Muscle layer of colon (tissue), 2 donors: ENCODE data around the gene HOXC13.

Experiments
- H3K27ac ChIP-seq: one replicate; pipeline ENCODE4 v1.7.0; 2013; ENCODE audit warnings: low read depth, mild to moderate bottlenecking, low read length, moderate library complexity
- H3K27me3 ChIP-seq, 2 donors: one replicate each; pipeline ENCODE4 v1.7.0; 2013; ENCODE audit warnings: low read length in 2 of 2, mild to moderate bottlenecking in 2 of 2; ENCODE audit not compliant: insufficient read depth in 2 of 2, control insufficient read depth in 1 of 2
- H3K36me3 ChIP-seq: one replicate; pipeline ENCODE4 v1.7.0; 2013; ENCODE audit warnings: mild to moderate bottlenecking, low read length; ENCODE audit not compliant: insufficient read depth
- H3K4me1 ChIP-seq: one replicate; pipeline ENCODE4 v1.7.0; 2013; ENCODE audit warnings: mild to moderate bottlenecking, low read length; ENCODE audit not compliant: insufficient read depth
- H3K4me3 ChIP-seq, 2 donors: one replicate each; pipeline ENCODE4 v1.7.0; 2013; ENCODE audit warnings: low read length in 2 of 2, low read depth in 1 of 2, mild to moderate bottlenecking in 1 of 2, moderate library complexity in 1 of 2
- H3K9ac ChIP-seq: one replicate; pipeline ENCODE4 v1.7.0; 2013; ENCODE audit warnings: low read length
- H3K9me3 ChIP-seq: one replicate; pipeline ENCODE4 v1.7.0; 2013; ENCODE audit warnings: mild to moderate bottlenecking, low read length
- donor health status: abdominal sarcoma.
- donor health status: Adenocarcinoma of cecum.

The HOXC13 gene

GRCh38 chr12:53959314-53959713 lies 20.7 kb downstream of the HOXC13 start:
- Histone ChIP-seq H3K4me1 (no peaks in the 10 kb centered on the region), H3K4me3 (no peak overlapping the region), H3K9ac (no peak overlapping the region), H3K27ac (no peak overlapping the region), H3K27me3 (peaks cover 81 to 97% of the 10 kb centered on the region in 2 donors), H3K9me3 (no peaks in the 10 kb centered on the region), H3K36me3 (no peaks in the 10 kb centered on the region)

DNA sequence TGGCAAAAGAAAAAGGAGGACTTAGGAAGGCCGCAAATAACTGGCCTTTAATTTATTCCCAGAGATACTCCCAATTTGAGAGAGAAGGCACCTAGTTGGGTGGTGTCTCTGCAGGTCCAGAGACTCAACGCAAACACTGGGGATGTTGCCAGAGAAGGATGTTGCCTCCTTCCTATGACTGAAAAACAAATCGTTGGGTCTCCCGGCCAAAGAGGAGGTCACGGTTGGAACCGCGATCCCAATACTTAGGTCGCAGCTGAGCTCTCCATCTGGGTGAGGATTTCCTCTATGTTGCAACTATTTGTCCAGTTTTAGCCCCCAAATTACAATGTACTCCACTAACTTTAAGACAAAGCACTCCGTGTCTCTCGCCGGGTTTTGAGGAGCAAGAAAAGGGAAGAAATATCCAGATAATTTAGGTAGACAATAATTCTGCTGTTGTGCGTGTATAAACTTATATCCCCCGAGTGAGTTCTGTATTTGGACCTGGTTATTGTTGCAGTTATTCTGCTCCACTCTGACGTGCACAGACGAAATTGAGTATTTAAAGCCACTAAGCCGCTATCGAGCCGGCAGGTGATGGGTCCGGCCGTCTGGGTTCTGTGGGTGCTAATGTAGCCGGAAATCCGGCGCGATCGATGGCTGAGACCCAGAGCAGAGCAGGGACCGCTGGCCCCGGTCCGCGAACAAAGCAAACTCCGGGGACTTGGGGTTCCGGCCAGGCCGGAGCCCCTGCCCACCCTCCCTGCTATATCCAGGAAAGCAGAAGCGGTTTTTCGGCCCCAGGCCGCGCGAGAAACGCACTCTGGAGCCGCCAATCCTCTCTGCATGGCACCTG lies 21.8 kb downstream of the HOXC13 start:
- H3K27me3 ChIP-seq, result peaks cover 84 to 97% of the 10 kb centered on the region in 2 donors
- H3K36me3 ChIP-seq, result no peaks in the 10 kb centered on the region
- H3K9ac ChIP-seq, result no peak overlapping the region
- peaks cover 3% of the 10 kb centered on the region for H3K4me1 ChIP-seq
- H3K4me3 ChIP-seq, result no peak overlapping the region
- H3K9me3 ChIP-seq, result no peaks in the 10 kb centered on the region
- no peak overlapping the region for H3K27ac ChIP-seq

GRCh38 chr12:53961025-53961761 lies 22.6 kb downstream of the HOXC13 start:
- no peak overlapping the region for H3K4me3 ChIP-seq
- H3K36me3 ChIP-seq, result no peaks in the 10 kb centered on the region
- H3K9ac ChIP-seq, result no peak overlapping the region
- no peaks in the 10 kb centered on the region for H3K9me3 ChIP-seq
- peaks cover 7% of the 10 kb centered on the region for H3K4me1 ChIP-seq
- no peak overlapping the region for H3K27ac ChIP-seq
- peaks cover 83 to 97% of the 10 kb centered on the region in 2 donors for H3K27me3 ChIP-seq

DNA sequence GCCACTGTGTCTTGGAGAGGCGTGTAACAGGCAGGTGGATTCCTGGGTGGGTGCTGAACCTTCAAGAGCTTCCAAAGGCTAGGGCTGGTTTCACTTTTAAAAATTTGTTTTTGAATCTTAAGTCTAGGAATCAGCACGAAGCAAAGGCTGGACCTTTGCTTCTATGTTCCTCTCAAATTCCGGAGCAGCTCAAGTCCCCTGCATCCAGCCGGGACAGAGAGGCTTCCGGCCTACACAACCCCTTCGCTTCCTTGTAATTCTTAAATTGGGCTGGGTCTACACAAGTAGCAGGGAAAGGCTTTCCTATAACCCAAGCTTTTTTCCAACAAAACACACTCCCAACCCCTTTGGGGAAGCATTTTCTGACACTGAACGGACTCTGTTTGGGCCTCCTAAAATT lies 24.4 kb downstream of the HOXC13 start:
- H3K36me3 ChIP-seq, result no peaks in the 10 kb centered on the region
- H3K4me3 ChIP-seq, result no peak overlapping the region
- no peaks in the 10 kb centered on the region for H3K9me3 ChIP-seq
- peaks cover 11% of the 10 kb centered on the region for H3K4me1 ChIP-seq
- peaks cover 83 to 97% of the 10 kb centered on the region in 2 donors for H3K27me3 ChIP-seq
- H3K9ac ChIP-seq, result no peak overlapping the region
- H3K27ac ChIP-seq, result no peak overlapping the region

DNA sequence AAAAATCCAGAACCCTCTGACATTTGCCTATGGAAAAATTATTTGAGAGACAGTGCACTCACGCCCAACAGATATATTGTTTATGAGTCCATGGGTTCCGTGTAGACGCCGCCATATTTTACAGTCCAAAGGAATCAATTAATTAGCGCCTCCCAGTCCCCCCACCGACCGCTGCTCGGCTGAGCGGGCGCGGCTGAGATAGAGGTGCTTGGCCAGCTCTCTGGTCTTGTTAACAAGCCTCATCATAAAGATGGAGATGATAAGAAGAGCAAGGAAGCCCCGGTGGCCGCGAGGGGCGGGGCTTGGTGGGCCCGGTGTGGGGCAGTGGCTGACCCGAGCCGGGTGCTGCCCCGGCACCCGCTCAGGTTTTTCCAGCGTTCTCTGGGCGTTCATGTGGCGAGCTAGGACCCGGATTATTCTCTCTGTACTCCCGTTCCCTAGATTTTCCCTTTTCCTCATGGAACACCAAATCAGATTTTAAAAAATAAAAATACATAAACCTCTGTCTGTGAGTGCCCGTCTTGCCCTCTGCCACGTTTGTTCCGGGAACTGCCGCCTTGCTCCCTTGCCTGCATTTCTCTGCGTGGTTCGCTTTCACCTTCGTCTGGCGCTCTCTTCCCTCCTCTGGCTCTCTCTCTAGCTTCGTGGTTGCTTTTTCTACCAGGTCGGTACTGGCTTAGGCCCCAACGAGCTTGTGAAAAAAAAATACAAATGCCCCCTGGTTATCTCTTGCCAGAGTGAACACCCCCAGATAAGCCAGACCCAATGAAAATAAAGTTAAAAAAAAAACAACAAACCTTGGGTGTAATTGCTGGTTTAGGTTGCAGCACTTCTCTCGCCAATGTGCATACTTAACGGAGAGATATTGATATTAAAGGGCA lies 25.0 kb downstream of the HOXC13 start:
- no peak overlapping the region for H3K27ac ChIP-seq
- H3K4me3 ChIP-seq, result peak overlapping the region in 1 of 2 donors; percentile 9
- no peaks in the 10 kb centered on the region for H3K36me3 ChIP-seq
- H3K9ac ChIP-seq, result no peak overlapping the region
- H3K9me3 ChIP-seq, result no peaks in the 10 kb centered on the region
- peaks cover 11% of the 10 kb centered on the region for H3K4me1 ChIP-seq
- H3K27me3 ChIP-seq, result peaks cover 78 to 97% of the 10 kb centered on the region in 2 donors

DNA sequence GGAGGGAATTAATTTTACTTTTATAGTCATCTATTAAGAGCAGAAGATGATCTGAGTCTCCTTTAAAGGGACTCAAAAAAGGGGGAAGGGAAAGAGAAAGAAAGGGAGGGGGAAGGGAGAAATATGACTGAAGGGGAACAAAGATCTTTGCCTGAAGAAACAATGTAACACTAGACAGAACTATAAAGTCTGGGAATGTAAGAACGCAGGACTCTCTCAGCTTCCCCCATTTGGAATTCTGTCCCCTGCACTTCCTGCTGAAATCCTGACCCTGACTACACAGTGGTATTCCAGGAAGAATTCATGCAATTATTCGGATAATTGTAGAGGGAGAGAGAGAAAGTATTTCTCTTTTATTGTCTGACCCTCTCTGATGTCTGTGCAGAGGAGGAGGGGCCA lies 25.7 kb downstream of the HOXC13 start:
- Histone ChIP-seq H3K27ac (no peak overlapping the region), H3K36me3 (no peaks in the 10 kb centered on the region), H3K27me3 (peaks cover 74 to 98% of the 10 kb centered on the region in 2 donors), H3K9me3 (no peaks in the 10 kb centered on the region), H3K9ac (no peak overlapping the region), H3K4me3 (no peak overlapping the region), H3K4me1 (peaks cover 11% of the 10 kb centered on the region)

- H3K4me1 ChIP-seq, result peaks cover 11% of the 10 kb centered on the region
- no peaks in the 10 kb centered on the region for H3K36me3 ChIP-seq
- H3K9ac ChIP-seq, result peak overlapping the region; percentile 65
- peaks cover 62 to 98% of the 10 kb centered on the region in 2 donors for H3K27me3 ChIP-seq
- H3K27ac ChIP-seq, result peak overlapping the region; percentile 30
- peak overlapping the region in 1 of 2 donors; percentile 49 for H3K4me3 ChIP-seq
- H3K9me3 ChIP-seq, result no peaks in the 10 kb centered on the region
Observed at GRCh38 chr12:53965281-53966084, 26.9 kb downstream of the HOXC13 start.

GRCh38 chr12:53966085-53966384 lies 27.4 kb downstream of the HOXC13 start:
- Histone ChIP-seq H3K9me3 (no peaks in the 10 kb centered on the region), H3K27me3 (peaks cover 57 to 98% of the 10 kb centered on the region in 2 donors), H3K9ac (peak overlapping the region; percentile 65), H3K27ac (no peak overlapping the region), H3K4me1 (peaks cover 11% of the 10 kb centered on the region), H3K36me3 (no peaks in the 10 kb centered on the region), H3K4me3 (peak overlapping the region; percentile 31 to 49)

DNA sequence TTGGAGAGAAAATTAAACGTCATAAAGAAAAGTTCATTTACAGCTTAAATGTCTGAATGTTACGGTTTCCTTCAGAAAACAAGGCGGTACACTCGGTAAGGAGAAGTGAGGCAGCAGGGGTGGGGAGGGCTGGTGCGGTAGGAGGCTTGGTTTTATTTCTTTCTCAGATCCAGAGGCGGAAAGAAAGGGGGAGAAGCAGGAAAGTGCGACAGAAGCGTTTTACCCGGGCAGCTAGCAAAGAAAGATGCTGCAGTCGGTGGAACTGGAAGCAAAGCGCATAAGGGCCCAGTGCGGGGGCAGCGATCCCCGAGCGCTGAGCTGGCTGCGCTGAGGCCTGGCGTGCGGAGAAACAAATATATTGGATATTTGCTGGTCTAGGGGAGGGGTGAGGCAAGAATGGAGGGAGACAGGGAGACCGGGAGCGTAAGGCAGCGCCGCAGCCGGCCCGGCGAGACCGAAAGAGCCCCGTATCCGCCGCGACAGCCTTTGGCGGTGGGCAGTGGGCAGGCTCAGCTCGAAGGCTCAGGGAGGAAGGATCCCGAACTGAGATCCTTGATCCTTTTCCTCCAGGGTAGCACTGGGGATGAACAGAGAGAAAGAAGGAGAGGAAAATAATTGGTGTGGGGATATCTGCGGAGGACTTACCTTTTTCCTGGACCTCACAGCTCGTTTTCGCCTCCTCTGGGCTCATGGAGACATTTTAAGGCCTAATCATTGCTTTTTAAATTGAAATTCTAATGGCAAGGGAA lies 27.9 kb downstream of the HOXC13 start:
- Histone ChIP-seq H3K4me3 (peak overlapping the region; percentile 31 to 49), H3K27me3 (peaks cover 62 to 98% of the 10 kb centered on the region in 2 donors), H3K36me3 (no peaks in the 10 kb centered on the region), H3K4me1 (peaks cover 11% of the 10 kb centered on the region), H3K9me3 (no peaks in the 10 kb centered on the region), H3K9ac (peak overlapping the region; percentile 65), H3K27ac (peak overlapping the region; percentile 22)

DNA sequence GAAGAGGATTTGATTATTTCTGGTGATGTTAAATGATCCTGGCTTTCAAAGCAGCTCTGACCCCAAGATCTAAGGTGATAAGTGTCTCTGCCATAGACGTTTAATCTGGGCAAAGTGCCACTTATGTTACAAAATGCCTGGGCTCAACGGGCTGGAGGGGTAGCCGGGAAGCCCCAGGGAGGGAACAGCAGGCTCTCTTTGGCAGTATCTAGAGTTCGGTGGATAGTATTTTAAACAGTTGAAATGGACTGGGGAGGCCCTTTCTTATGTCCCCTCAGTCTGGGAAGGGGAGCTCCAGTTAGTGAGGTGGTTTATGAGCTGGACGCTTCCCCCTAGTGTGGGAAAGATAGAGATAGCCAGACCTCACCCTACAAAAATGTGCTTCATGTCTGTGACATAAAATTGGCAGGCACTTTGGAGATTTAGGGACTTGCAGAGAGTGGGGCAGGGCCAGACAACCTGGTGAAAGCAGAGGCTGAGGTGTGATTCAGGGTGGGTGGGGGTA lies 28.8 kb downstream of the HOXC13 start:
- peaks cover 66 to 98% of the 10 kb centered on the region in 2 donors for H3K27me3 ChIP-seq
- no peaks in the 10 kb centered on the region for H3K9me3 ChIP-seq
- peak overlapping the region; percentile 31 to 49 for H3K4me3 ChIP-seq
- H3K4me1 ChIP-seq, result peaks cover 11% of the 10 kb centered on the region
- H3K27ac ChIP-seq, result peak overlapping the region; percentile 22
- no peaks in the 10 kb centered on the region for H3K36me3 ChIP-seq
- peak overlapping the region; percentile 65 for H3K9ac ChIP-seq
